Epithelial cell of proximal tubule (primary cell): ENCODE data around the gene DACH1. TPM values are rescaled to one million over a fixed set of nuclear protein-coding genes. Genes with fewer than 3 reads are reported as not detected.

ENCODE experiments used
- DNase-seq: peaks from one replicate; pipeline ENCODE4 v3.0.0-alpha.2; 2011; ENCODE audit warnings: low read depth
- H3K4me3 ChIP-seq: 2 replicates; pipeline ENCODE4 v1.5.1; 2011; ENCODE audit warnings: low read depth, mild to moderate bottlenecking, low read length
- CTCF ChIP-seq: conservative IDR thresholded peaks from 2 replicates; pipeline ENCODE4 v1.5.1; 2012; ENCODE audit warnings: low read depth, mild to moderate bottlenecking, low read length
- total RNA-seq: library from RNA; depleted of rRNA; stranded (reverse); fragments of >200 nt; gene quantifications from 2 replicates; pipeline ENCODE4 v1.2.3, GENCODE V29; 2015

Gene DACH1
- total RNA-seq, 1 donor from 2014 or later = 0.86 TPM

DNA sequence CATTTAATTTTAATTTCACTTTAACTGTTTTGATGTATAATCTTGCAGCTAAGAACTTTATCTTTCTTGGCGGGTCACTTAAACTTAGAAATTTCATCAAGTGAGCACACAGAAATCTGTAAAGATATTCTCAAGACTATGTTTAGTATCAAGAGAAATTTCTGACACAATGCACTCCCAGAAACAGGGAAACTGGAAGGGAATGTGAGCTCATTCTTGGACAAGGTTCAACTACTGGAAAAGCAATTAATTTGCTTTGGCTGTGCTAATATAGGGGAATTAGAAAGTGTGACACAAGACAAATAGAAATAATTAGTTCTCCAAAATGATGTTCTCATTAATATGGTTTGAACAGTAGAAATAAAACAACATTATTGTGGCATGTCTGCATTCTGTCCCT, 402.3 kb downstream of the DACH1 start:
- DNase-seq = no peak
- TF ChIP-seq CTCF = no peak

DNA sequence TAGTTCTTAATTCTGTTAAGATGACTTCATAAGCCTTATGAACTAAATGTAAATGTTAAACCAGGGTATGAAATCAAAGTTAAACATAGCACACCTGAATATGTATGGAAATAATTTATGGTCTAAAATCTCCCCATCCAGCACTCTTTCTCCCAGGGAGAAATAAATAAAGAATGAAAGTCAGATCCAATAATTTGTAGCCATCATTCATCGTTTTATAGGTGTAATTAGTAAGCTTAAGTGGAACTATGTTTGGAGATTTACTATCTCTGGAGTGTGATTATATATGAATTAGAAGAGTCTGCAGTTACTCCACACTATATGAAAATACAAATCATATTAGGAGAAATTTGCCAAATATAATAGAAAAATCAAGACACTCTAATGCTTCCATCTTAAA, 405.1 kb downstream of the DACH1 start:
- no peak for DNase-seq
- H3K4me3 ChIP-seq = no peak overlapping the region
- no peak for TF ChIP-seq CTCF

More for the DNA sequence above, 402.3 kb downstream of the DACH1 start:
- no peak overlapping the region for H3K4me3 ChIP-seq

DNA sequence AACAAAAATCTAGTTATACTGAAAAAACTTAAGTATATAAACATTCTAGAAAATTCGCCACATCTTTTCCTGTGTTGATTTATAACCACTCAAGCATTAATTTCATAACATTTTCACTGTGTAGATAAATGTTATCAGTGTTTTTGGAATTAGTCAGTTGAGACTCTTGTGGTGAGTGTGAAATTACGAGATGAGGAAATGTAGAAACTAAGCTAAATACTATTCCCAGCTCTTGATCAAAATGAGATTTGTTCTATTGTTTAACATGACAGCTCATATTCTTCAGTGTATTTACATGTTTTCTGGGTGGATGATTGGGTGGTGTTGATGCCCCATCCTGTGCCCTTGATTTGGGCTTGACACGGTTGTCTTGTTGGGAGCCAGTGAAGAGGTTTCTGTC, 406.8 kb downstream of the DACH1 start:
- no peak for DNase-seq
- H3K4me3 ChIP-seq = no peak overlapping the region
- no peak for TF ChIP-seq CTCF

GRCh38 chr13:71459708-71460107, 407.3 kb downstream of the DACH1 start:
- TF ChIP-seq CTCF = no peak
- DNase-seq = no peak

GRCh38 chr13:71457645-71458044, 409.4 kb downstream of the DACH1 start:
- no peak for DNase-seq
- TF ChIP-seq CTCF = no peak
- no peak overlapping the region for H3K4me3 ChIP-seq

More at GRCh38 chr13:71459708-71460107, 407.3 kb downstream of the DACH1 start:
- no peak overlapping the region for H3K4me3 ChIP-seq

DNA sequence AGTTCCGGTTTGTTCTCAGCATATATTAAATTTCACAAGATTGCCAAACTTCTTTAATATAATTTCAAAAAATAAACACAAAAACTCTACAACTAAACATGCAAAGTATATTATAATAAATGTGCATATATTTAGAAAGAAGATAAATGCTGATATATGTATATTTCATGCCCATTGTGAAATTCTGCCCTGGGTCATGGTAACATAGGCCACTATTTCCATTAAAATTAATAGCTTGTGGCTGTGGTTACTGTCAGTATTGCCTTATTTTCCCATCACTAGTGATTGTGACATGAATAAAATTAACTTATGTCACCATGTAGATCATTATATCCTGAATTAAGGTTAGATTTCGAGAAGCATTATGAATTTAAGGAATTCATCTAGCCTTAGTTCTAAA, 410.9 kb downstream of the DACH1 start:
- TF ChIP-seq CTCF = no peak
- DNase-seq = no peak
- no peak overlapping the region for H3K4me3 ChIP-seq

DNA sequence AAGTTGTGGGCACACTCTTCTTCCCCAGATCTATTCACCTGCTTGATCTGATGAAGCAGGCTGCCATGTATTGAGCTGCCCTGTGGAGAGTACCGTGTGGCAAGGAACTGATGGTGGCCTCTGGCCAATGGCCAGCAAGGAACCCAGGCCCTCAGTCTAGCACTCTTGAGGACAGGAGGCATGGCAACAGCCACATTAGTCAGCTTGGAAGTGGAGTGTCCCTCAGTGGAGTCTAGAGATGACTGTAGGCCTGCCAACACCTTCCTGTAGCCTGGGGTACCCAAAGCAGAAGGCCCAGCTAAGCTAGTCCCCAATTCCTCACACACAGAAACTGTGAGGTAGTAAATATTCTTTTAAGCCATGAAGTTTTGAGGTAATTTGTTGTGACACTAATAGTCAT, 412.5 kb downstream of the DACH1 start:
- H3K4me3 ChIP-seq = no peak overlapping the region
- no peak for TF ChIP-seq CTCF
- no peak for DNase-seq
